Jurkat, Clone E6-1 (cell line): Measurements from ENCODE around the gene GALNT7.
"Not testable (repeated sequence)": the region's sequence is repeated elsewhere in the genome, so short reads cannot be mapped to it uniquely, and the experiment has no call there.

Experiments
- DNase-seq: peaks from one replicate; pipeline ENCODE4 v3.0.0-alpha.2; 2011; ENCODE audit warnings: low read depth, low spot score
- H3K4me3 ChIP-seq: 2 replicates; pipeline ENCODE4 v1.5.1; 2011; ENCODE audit warnings: mild to moderate bottlenecking, low read length, control low read depth, moderate library complexity

GALNT7 gene

GRCh38 chr4:173161311-173161710 is 7.3 kb upstream of the GALNT7 start:
- no peak overlapping the region for H3K4me3 ChIP-seq
- no peak for DNase-seq

GRCh38 chr4:173165706-173166105 is 2.9 kb upstream of the GALNT7 start:
- no peak for DNase-seq
- no peak overlapping the region for H3K4me3 ChIP-seq

DNA sequence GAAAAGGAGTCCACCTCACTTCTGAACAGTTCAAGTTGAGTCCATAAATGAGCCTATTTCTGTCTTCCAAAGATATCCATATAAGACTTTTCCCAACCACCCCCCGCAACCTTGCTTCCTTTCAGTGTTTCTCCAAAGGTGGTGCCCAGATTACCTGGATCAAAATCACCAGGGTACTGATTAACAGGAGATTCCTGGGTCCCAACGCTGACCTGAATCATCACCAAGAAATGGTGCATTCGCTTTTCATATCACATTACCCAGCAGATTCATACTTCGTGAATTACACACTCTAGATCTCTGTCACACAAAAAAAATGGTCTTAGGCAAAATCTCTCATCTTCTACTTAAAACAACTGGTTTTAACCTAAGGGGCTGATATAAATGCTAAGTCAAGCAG is 2.1 kb upstream of the GALNT7 start:
- no peak overlapping the region for H3K4me3 ChIP-seq
- no peak for DNase-seq

DNA sequence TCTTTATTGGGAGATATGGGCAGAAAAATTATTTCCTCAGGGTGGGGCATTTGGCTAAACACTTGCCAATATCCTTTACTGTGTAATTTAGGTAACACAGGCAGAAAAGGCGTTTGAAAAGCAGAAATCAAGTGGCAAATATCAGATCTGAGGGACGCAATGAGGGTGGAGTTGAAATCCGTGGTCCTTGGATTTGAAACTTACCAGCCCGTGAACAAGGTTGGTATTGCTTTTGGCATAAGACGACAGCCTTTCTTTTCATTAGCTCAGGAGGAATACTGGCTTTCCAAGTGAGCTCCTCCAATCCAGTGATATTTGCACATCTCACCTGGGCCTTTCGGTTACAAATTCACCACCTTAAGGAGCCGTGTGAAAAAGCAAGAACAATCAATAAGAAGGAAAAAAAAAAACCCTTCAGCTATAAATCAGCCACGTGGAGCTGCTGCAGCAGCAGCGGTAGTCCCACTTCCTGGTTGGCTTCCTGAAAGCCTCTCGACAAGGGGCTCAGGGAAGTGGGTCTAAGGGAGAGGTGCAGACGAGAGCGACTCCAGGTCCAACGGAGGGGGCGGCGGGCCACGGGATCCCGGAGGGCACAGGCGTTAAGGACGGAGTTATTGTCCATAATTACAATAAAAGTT is 734 bp upstream of the GALNT7 start:
- H3K4me3 ChIP-seq, result peak overlapping the region; percentile 70
- DNase-seq, result peak; percentile 59

DNA sequence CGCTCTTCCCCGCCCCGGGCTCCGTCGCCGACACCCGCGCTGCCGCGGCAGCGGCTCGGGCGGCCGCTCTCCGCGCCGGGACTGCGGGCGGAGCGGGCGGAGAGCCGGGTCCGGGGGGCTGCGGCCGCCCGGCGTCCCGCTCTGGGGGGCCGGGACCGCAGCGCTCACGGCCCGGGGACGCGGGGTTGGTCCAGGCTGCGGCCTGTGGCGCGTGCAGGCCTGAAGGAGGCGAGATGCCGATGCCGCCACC is 492 bp downstream of the GALNT7 start:
- peak overlapping the region; percentile 70 for H3K4me3 ChIP-seq
- no peak for DNase-seq

DNA sequence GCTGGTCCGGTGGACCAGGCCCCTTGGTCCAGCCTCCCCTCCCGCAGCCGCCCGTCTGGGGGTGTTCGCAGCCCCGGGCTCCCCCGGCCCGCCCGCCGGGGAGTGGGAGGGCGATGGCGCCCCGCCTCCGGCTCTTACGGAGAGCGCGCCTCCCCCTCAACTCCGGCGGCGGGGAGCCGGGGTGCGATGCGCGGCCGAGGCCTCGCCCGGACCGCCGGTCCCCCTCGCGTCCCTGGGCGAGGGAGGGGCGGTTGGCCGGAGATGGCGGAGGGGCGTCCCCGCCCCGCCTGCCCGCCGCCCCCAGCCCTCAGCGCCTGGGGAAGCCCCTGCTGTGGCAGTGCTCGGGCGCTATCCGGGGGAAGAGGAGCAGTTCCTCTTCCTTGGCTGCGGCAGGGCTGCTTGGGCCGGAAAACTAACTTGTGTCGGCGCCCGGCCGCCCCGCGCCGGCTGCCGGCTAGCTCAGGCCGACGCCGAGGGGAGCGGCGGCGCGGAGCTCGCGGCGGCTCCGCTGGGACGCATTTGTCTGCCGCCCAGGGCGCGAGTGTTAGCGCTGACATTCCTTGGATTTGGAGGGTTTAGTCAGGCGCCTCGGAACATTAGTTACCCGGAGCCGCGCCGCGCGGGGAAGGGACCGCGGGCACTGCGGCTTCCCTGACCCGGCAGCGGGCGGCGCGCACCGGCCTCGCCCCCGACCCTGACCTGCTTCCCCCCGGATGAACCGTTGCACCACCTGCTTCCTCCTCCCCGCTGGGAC is 994 bp downstream of the GALNT7 start:
- DNase-seq, result peak; percentile 61
- H3K4me3 ChIP-seq, result peak overlapping the region; percentile 70

GRCh38 chr4:173170182-173170778 is 1.7 kb downstream of the GALNT7 start:
- no peak for DNase-seq
- H3K4me3 ChIP-seq, result peak overlapping the region; percentile 70

GRCh38 chr4:173171098-173171497 is 2.5 kb downstream of the GALNT7 start:
- H3K4me3 ChIP-seq, result no peak overlapping the region
- peak; percentile 47 for DNase-seq

- DNase-seq, result no peak
- H3K4me3 ChIP-seq, result no peak overlapping the region
Observed at GRCh38 chr4:173171987-173172386, 3.4 kb downstream of the GALNT7 start.

- H3K4me3 ChIP-seq, result no peak overlapping the region
- no peak for DNase-seq
Observed at GRCh38 chr4:173174184-173174583, 5.6 kb downstream of the GALNT7 start.

DNA sequence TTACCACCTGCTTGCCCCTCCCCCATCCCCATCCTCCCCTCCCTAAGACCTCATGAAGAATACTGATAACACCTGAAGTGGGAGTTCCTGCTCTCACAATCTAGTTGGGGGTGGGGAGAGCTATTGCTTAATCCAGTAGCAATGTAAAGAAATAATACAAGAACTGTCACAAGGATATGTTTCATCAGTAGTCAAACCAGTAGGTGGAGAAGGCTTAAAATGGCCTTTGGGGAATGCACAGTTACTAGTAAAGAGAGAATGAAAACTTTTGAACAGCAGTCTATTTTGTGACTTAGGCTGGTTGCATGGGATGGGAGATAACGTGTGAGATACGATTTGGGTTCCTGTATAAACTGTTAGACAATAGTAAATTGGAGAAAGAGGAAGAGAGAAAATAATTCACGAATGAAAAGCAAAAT is 6.0 kb downstream of the GALNT7 start:
- peak; percentile 39 for DNase-seq

DNA sequence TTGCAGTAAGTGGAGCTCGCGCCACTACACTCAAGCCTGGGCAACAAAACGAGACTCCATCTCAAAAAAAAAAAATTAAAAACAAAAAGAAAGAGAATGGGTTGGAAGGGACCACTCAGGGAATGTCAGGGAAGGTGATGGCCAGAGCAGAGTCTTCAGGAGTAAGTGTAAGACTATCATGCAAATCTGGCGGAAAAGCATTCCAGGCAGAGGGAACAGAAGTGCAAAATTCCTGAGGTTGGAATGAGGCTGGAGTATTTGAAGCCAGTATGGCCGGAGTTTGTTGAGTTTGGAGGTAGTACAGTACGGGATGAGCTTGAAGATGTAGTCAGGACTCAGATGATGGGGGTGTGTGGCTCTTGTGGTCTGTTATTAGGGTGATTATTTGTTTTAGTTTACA is 7.4 kb downstream of the GALNT7 start:
- H3K4me3 ChIP-seq, result no peak overlapping the region
- DNase-seq, result no peak

More for the DNA sequence above, 6.0 kb downstream of the GALNT7 start:
- H3K4me3 ChIP-seq, result no peak overlapping the region

DNA sequence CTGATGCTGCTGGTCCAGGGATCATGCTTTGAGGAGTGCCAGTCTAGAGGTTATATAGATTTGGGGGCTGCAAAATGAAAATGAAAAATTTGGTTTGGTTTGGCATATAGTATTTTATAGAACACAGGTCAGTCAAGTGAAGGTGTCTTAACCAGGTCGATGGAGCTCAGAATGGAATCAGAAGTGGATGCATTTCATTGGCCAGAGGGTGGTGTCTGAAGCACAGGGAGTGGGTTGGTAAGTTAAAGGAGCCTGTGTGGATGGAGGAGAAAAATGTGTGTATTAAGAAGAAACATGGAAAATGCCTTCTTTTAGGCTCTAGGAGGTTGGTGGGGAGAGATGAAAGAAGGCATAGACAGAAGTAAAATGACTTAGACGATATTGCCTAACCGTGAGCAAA is 8.6 kb downstream of the GALNT7 start:
- no peak for DNase-seq
- no peak overlapping the region for H3K4me3 ChIP-seq

DNA sequence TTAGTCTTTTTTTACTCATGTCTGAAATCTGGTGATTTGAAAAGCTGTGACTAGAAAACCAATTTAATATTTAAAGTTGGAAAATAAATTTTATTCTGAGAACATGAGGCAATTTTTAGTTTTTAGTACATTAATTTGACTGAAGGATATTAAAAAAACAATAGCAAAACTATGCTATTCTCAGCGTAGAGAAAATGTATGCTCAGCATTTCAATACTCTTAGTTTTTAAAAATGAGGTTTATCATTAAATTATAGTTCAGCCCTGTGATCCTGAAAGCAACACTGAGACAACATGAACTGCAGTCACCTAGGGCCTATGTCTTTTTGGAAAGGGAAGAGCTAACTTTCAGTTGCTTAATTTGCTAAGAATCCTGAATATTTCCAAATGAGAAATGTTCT is 9.5 kb downstream of the GALNT7 start:
- no peak for DNase-seq
- no peak overlapping the region for H3K4me3 ChIP-seq

- DNase-seq, result no peak
- H3K4me3 ChIP-seq, result no peak overlapping the region
Observed at GRCh38 chr4:173181848-173182247, 13.2 kb downstream of the GALNT7 start.

DNA sequence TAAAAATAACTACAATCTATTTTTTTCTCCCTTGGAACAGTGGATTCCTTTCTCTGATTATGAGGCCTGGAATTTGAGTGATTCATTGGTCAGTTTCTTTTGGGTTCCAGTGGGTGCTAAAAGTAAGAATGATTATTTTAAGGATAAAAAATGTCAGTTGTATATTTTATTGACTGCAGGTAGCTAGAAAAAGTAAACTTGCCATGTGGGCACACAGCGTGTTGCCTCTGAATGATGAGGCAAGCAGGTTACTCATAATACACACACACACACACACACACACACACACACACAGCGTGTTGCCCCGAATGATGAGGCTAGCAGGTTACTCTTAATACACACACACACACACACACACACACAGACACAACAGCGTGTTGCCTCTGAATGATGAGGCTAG is 13.8 kb downstream of the GALNT7 start:
- no peak overlapping the region for H3K4me3 ChIP-seq
- no peak for DNase-seq

GRCh38 chr4:173183659-173184247 is 15.1 kb downstream of the GALNT7 start:
- not testable (repeated sequence) for DNase-seq, H3K4me3 ChIP-seq

GRCh38 chr4:173185847-173186510 is 17.4 kb downstream of the GALNT7 start:
- DNase-seq, result no peak
- H3K4me3 ChIP-seq, result no peak overlapping the region

GRCh38 chr4:173187732-173188131 is 19.1 kb downstream of the GALNT7 start:
- no peak for DNase-seq

GRCh38 chr4:173188648-173189047 is 20.0 kb downstream of the GALNT7 start:
- no peak for DNase-seq
- H3K4me3 ChIP-seq, result no peak overlapping the region

More at GRCh38 chr4:173187732-173188131, 19.1 kb downstream of the GALNT7 start:
- no peak overlapping the region for H3K4me3 ChIP-seq
